Measurements from ENCODE around the gene ADH7.

DNA sequence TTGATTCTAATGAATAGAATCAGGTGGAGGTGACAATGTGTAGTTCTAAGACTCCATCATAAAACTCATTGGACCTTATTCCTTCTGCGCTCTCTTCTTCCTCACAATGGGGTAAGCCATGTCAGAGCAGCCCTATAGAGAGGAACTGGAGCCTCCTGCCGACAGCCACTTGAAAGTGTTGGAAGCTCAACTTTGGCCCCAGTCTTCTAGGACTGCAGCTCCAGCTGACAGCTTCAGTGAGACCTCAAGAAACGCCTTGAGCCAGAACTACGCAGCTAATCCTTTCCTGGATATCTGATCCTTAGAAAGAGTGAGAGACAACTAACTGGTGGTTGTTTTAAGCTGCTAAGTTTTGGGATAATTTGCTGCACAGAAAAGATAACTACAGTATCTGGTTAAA lies 22.1 kb upstream of the ADH7 start:
- no peak for TF ChIP-seq ZNF792 (tag by site-specific recombination; IDR thresholded peaks at IDR 0.05)
- no peak for TF ChIP-seq KLF10 (tag by site-specific recombination; IDR thresholded peaks at IDR 0.05)
- TF ChIP-seq, protein P1, sequence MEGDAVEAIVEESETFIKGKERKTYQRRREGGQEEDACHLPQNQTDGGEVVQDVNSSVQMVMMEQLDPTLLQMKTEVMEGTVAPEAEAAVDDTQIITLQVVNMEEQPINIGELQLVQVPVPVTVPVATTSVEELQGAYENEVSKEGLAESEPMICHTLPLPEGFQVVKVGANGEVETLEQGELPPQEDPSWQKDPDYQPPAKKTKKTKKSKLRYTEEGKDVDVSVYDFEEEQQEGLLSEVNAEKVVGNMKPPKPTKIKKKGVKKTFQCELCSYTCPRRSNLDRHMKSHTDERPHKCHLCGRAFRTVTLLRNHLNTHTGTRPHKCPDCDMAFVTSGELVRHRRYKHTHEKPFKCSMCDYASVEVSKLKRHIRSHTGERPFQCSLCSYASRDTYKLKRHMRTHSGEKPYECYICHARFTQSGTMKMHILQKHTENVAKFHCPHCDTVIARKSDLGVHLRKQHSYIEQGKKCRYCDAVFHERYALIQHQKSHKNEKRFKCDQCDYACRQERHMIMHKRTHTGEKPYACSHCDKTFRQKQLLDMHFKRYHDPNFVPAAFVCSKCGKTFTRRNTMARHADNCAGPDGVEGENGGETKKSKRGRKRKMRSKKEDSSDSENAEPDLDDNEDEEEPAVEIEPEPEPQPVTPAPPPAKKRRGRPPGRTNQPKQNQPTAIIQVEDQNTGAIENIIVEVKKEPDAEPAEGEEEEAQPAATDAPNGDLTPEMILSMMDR (tag by site-specific recombination; IDR thresholded peaks at IDR 0.05) = no peak
- TF ChIP-seq ZSCAN30 (tag by site-specific recombination; IDR thresholded peaks at IDR 0.05) = no peak
- TF ChIP-seq ZNF274 (IDR thresholded peaks at IDR 0.05; ENCODE audit: low read length) = no peak
- TF ChIP-seq ZNF274 (tag by site-specific recombination; IDR thresholded peaks at IDR 0.05; ENCODE audit: borderline replicate concordance) = no peak
- no peak for TF ChIP-seq ZNF548 (tag by site-specific recombination; IDR thresholded peaks at IDR 0.05)
- TF ChIP-seq, protein P2, sequence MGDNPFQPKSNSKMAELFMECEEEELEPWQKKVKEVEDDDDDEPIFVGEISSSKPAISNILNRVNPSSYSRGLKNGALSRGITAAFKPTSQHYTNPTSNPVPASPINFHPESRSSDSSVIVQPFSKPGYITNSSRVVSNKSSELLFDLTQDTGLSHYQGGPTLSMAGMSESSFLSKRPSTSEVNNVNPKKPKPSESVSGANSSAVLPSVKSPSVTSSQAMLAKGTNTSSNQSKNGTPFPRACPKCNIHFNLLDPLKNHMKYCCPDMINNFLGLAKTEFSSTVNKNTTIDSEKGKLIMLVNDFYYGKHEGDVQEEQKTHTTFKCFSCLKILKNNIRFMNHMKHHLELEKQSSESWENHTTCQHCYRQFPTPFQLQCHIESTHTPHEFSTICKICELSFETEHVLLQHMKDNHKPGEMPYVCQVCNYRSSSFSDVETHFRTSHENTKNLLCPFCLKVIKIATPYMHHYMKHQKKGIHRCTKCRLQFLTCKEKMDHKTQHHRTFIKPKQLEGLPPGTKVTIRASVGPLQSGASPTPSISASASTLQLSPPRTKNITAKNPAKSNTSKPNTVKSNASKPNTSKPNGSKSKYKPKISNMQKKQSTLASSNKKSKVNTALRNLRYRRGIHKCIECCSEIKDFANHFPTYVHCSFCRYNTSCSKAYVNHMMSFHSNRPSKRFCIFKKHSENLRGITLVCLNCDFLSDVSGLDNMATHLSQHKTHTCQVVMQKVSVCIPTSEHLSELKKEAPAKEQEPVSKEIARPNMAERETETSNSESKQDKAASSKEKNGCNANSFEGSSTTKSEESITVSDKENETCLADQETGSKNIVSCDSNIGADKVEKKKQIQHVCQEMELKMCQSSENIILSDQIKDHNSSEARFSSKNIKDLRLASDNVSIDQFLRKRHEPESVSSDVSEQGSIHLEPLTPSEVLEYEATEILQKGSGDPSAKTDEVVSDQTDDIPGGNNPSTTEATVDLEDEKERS (tag by site-specific recombination; IDR thresholded peaks at IDR 0.05) = no peak
- TF ChIP-seq GLIS2 (tag by site-specific recombination; IDR thresholded peaks at IDR 0.05) = no peak
- TF ChIP-seq ZNF623 (tag by site-specific recombination; IDR thresholded peaks at IDR 0.05) = no peak
- TF ChIP-seq, protein P3, sequence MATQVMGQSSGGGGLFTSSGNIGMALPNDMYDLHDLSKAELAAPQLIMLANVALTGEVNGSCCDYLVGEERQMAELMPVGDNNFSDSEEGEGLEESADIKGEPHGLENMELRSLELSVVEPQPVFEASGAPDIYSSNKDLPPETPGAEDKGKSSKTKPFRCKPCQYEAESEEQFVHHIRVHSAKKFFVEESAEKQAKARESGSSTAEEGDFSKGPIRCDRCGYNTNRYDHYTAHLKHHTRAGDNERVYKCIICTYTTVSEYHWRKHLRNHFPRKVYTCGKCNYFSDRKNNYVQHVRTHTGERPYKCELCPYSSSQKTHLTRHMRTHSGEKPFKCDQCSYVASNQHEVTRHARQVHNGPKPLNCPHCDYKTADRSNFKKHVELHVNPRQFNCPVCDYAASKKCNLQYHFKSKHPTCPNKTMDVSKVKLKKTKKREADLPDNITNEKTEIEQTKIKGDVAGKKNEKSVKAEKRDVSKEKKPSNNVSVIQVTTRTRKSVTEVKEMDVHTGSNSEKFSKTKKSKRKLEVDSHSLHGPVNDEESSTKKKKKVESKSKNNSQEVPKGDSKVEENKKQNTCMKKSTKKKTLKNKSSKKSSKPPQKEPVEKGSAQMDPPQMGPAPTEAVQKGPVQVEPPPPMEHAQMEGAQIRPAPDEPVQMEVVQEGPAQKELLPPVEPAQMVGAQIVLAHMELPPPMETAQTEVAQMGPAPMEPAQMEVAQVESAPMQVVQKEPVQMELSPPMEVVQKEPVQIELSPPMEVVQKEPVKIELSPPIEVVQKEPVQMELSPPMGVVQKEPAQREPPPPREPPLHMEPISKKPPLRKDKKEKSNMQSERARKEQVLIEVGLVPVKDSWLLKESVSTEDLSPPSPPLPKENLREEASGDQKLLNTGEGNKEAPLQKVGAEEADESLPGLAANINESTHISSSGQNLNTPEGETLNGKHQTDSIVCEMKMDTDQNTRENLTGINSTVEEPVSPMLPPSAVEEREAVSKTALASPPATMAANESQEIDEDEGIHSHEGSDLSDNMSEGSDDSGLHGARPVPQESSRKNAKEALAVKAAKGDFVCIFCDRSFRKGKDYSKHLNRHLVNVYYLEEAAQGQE (tag by site-specific recombination; IDR thresholded peaks at IDR 0.05) = no peak
- TF ChIP-seq ZNF335 (tag by site-specific recombination; conservative IDR thresholded peaks at IDR 0.05) = no peak
- TF ChIP-seq ZNF133 (tag by site-specific recombination; IDR thresholded peaks at IDR 0.05) = no peak
